OCI-M2 (cell line): ENCODE measurements around the gene MAIP1.
"Not testable (repeated sequence)": the region's sequence is repeated elsewhere in the genome, so short reads cannot be mapped to it uniquely, and the experiment has no call there.

Experiments used
- DNase-seq: peaks from one replicate; lab custom pipeline; 2025; ENCODE audit not compliant: unreplicated experiment; lab: John Stamatoyannopoulos, UW

MAIP1 gene

GRCh38 chr2:199955339-199956061 lies at the start of gene MAIP1, which contains the start of gene TYW5:
Gene MAIP1 (plus strand): TSS chr2:199955582. CDS start chr2:199955799, 217 bp downstream.
Gene TYW5 (minus strand): TSS chr2:199955491. CDS start chr2:199955470, 21 bp downstream.
- peak; percentile 50 for DNase-seq

- no peak for DNase-seq
Measured at GRCh38 chr2:199907008-199907714, 48.2 kb upstream of the MAIP1 start.

GRCh38 chr2:199910338-199911051 lies 44.9 kb upstream of the MAIP1 start:
- DNase-seq: peak; percentile 55

GRCh38 chr2:199911052-199911876 lies 44.1 kb upstream of the MAIP1 start, which contains the start of gene C2orf69:
Gene C2orf69 (plus strand): TSS chr2:199911293. CDS start chr2:199911439, 146 bp downstream.
- no peak for DNase-seq

- no peak for DNase-seq
Measured at GRCh38 chr2:199911877-199912161, 43.6 kb upstream of the MAIP1 start.

GRCh38 chr2:199912553-199913114 lies 42.7 kb upstream of the MAIP1 start:
- DNase-seq: not testable (repeated sequence)

- DNase-seq: no peak
Measured at GRCh38 chr2:199914372-199914958, 40.9 kb upstream of the MAIP1 start.

- no peak for DNase-seq
Measured at GRCh38 chr2:199916980-199917379, 38.4 kb upstream of the MAIP1 start.

GRCh38 chr2:199922856-199923255 lies 32.5 kb upstream of the MAIP1 start:
- DNase-seq: no peak

GRCh38 chr2:199923924-199924323 lies 31.5 kb upstream of the MAIP1 start:
- DNase-seq: no peak

GRCh38 chr2:199926806-199927205 lies 28.6 kb upstream of the MAIP1 start:
- DNase-seq: no peak

- no peak for DNase-seq
Measured at GRCh38 chr2:199928226-199928625, 27.2 kb upstream of the MAIP1 start.

GRCh38 chr2:199928626-199929025 lies 26.8 kb upstream of the MAIP1 start:
- DNase-seq: no peak

GRCh38 chr2:199929262-199929661 lies 26.1 kb upstream of the MAIP1 start:
- DNase-seq: no peak

- no peak for DNase-seq
Measured at GRCh38 chr2:199932312-199932855, 23.0 kb upstream of the MAIP1 start.

- DNase-seq: no peak
Measured at GRCh38 chr2:199933466-199933865, 21.9 kb upstream of the MAIP1 start.

- DNase-seq: no peak
Measured at GRCh38 chr2:199936554-199936953, 18.8 kb upstream of the MAIP1 start.

GRCh38 chr2:199940373-199940772 lies 15.0 kb upstream of the MAIP1 start:
- no peak for DNase-seq

GRCh38 chr2:199943373-199943772 lies 12.0 kb upstream of the MAIP1 start:
- DNase-seq: no peak

- DNase-seq: no peak
Measured at GRCh38 chr2:199946196-199946595, 9.2 kb upstream of the MAIP1 start.
